ENCODE measurements around the gene NCK2.

The NCK2 gene

GRCh38 chr2:105852066-105852465 lies 107.4 kb downstream of the NCK2 start:
- no peak for DNase-seq (ENCODE audit: low read depth)

GRCh38 chr2:105853354-105854088 lies 108.8 kb downstream of the NCK2 start:
- DNase-seq (ENCODE audit: low read depth), result no peak

GRCh38 chr2:105854972-105855371 lies 110.3 kb downstream of the NCK2 start:
- DNase-seq (ENCODE audit: low read depth), result no peak

- DNase-seq (ENCODE audit: low read depth), result no peak
Observed at GRCh38 chr2:105856581-105856980, 111.9 kb downstream of the NCK2 start.

GRCh38 chr2:105857076-105857740 lies 112.5 kb downstream of the NCK2 start:
- DNase-seq (ENCODE audit: low read depth), result no peak

GRCh38 chr2:105858868-105859693 lies 114.4 kb downstream of the NCK2 start:
- no peak for DNase-seq (ENCODE audit: low read depth)

GRCh38 chr2:105859694-105859951 lies 114.9 kb downstream of the NCK2 start:
- no peak for DNase-seq (ENCODE audit: low read depth)

- no peak for DNase-seq (ENCODE audit: low read depth)
Observed at GRCh38 chr2:105860567-105860966, 115.9 kb downstream of the NCK2 start.

GRCh38 chr2:105861200-105861599 lies 116.5 kb downstream of the NCK2 start:
- no peak for DNase-seq (ENCODE audit: low read depth)

GRCh38 chr2:105862843-105863242 lies 118.1 kb downstream of the NCK2 start:
- no peak for DNase-seq (ENCODE audit: low read depth)

GRCh38 chr2:105864262-105864661 lies 119.5 kb downstream of the NCK2 start:
- no peak for DNase-seq (ENCODE audit: low read depth)

- no peak for DNase-seq (ENCODE audit: low read depth)
Observed at GRCh38 chr2:105865222-105865913, 120.7 kb downstream of the NCK2 start.

- no peak for DNase-seq (ENCODE audit: low read depth)
Observed at GRCh38 chr2:105866216-105867185, 121.8 kb downstream of the NCK2 start.

GRCh38 chr2:105867587-105867986 lies 122.9 kb downstream of the NCK2 start:
- no peak for DNase-seq (ENCODE audit: low read depth)

GRCh38 chr2:105868060-105868459 lies 123.3 kb downstream of the NCK2 start:
- DNase-seq (ENCODE audit: low read depth), result no peak

- DNase-seq (ENCODE audit: low read depth), result no peak
Observed at GRCh38 chr2:105869341-105869740, 124.6 kb downstream of the NCK2 start.

- DNase-seq (ENCODE audit: low read depth), result no peak
Observed at GRCh38 chr2:105870062-105870461, 125.3 kb downstream of the NCK2 start.

- DNase-seq (ENCODE audit: low read depth), result no peak
Observed at GRCh38 chr2:105870858-105871257, 126.1 kb downstream of the NCK2 start.

- no peak for DNase-seq (ENCODE audit: low read depth)
Observed at GRCh38 chr2:105872142-105872728, 127.5 kb downstream of the NCK2 start.

GRCh38 chr2:105872830-105873229 lies 128.1 kb downstream of the NCK2 start:
- no peak for DNase-seq (ENCODE audit: low read depth)

GRCh38 chr2:105873281-105873680 lies 128.6 kb downstream of the NCK2 start:
- no peak for DNase-seq (ENCODE audit: low read depth)
